Left ventricle myocardium inferior (tissue), 1 donor: ENCODE results near the gene HOXD1. TPM values are rescaled to one million over a fixed set of nuclear protein-coding genes. Genes with fewer than 3 reads are reported as not detected.

Source experiments
- DNase-seq: peaks from one replicate; pipeline ENCODE4 v3.0.0-alpha.2; 2020
- H3K27ac ChIP-seq: fragments of 200-600 bp; replicated peaks from 2 replicates; pipeline ENCODE4 v1.8.0; 2021
- H3K27me3 ChIP-seq: fragments of 200-600 bp; 2 replicates; pipeline ENCODE4 v1.8.0; 2021; ENCODE audit warnings: low read depth
- H3K36me3 ChIP-seq: fragments of 200-600 bp; 2 replicates; pipeline ENCODE4 v1.8.0; 2021
- H3K4me1 ChIP-seq: fragments of 200-600 bp; 2 replicates; pipeline ENCODE4 v1.8.0; 2021
- H3K4me3 ChIP-seq: fragments of 200-600 bp; 2 replicates; pipeline ENCODE4 v1.8.0; 2021; ENCODE audit warnings: mild to moderate bottlenecking, moderate library complexity
- H3K9me3 ChIP-seq: fragments of 200-600 bp; replicated peaks from 2 replicates; pipeline ENCODE4 v1.8.0; 2021
- intact Hi-C: fragments of 100-400 bp; cut with micrococcal nuclease; formaldehyde crosslinking; loops from one replicate; pipeline ENCODE4 v1.11.0; 2022
- total RNA-seq: library from RNA; stranded (reverse); fragmentation: NEBNext Ultra II Directional; extraction: Animal tissue kit (Norgen Biotek cat#: 25700); gene quantifications from one replicate; pipeline ENCODE4 v1.2.1, GENCODE V29; 2021
- TF ChIP-seq, protein P1 (sequence below): fragments of 200-600 bp; IDR thresholded peaks from 2 replicates; pipeline ENCODE4 v1.8.0; 2021; ENCODE audit warnings: antibody characterized with exemption, mild to moderate bottlenecking, borderline replicate concordance
- donor health status: DM: no; HTN: yes; CAD: no; lungs with severe emphysema.

The HOXD1 gene
- total RNA-seq, 1 donor from 2014 or later, result not detected

DNA sequence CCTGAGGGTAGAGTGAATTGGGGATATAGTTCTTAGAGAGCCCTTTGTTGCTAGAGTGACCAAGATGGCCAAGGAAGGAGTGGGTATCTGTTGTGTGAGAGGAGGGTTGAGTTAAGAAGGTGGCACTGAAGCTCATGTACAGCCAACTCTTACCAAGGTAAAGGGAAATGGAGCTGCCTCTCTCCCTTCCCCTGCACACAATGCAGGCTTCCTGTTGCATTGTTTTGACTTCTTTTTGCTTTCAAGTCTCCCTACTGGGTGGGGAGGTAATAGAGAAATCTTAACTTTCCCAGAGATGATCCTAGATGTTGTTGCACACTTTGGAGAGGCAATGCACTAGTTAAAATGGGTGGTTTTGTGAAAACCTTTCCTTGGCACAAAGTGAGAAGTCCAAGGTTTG, 23.8 kb downstream of the HOXD1 start:
- DNase-seq, result no peak
- Histone ChIP-seq H3K36me3 (no peaks in the 10 kb centered on the region), H3K27ac (no peak overlapping the region), H3K4me3 (no peak overlapping the region), H3K9me3 (no peaks in the 10 kb centered on the region), H3K4me1 (no peaks in the 10 kb centered on the region), H3K27me3 (peaks cover 3% of the 10 kb centered on the region)
- TF ChIP-seq, protein P1, sequence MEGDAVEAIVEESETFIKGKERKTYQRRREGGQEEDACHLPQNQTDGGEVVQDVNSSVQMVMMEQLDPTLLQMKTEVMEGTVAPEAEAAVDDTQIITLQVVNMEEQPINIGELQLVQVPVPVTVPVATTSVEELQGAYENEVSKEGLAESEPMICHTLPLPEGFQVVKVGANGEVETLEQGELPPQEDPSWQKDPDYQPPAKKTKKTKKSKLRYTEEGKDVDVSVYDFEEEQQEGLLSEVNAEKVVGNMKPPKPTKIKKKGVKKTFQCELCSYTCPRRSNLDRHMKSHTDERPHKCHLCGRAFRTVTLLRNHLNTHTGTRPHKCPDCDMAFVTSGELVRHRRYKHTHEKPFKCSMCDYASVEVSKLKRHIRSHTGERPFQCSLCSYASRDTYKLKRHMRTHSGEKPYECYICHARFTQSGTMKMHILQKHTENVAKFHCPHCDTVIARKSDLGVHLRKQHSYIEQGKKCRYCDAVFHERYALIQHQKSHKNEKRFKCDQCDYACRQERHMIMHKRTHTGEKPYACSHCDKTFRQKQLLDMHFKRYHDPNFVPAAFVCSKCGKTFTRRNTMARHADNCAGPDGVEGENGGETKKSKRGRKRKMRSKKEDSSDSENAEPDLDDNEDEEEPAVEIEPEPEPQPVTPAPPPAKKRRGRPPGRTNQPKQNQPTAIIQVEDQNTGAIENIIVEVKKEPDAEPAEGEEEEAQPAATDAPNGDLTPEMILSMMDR, result no peak
- intact Hi-C loops, result no loop called here

DNA sequence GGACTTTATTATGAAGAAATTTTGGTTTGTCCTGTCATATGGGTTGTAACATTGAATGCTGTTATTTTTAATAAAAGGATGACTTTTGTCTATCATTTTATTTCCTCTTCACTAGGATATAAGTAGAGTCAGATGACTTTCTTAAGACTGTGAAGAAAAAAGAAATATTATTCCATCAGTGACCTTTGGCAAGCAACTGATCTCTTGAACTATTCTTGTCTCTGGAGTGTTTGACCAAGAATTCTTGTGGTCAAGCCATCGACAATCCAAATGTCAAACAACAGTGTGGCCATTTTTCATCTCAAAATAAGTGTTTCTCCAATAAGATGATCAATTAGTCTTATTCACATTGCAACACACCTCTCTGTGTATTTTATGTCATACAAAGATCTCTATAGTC, 24.9 kb downstream of the HOXD1 start:
- Histone ChIP-seq H3K4me3 (no peak overlapping the region), H3K27me3 (no peaks in the 10 kb centered on the region), H3K36me3 (no peaks in the 10 kb centered on the region), H3K27ac (no peak overlapping the region), H3K9me3 (no peaks in the 10 kb centered on the region), H3K4me1 (no peaks in the 10 kb centered on the region)
- intact Hi-C loops, result no loop called here
- TF ChIP-seq, protein P1, result no peak
- no peak for DNase-seq

DNA sequence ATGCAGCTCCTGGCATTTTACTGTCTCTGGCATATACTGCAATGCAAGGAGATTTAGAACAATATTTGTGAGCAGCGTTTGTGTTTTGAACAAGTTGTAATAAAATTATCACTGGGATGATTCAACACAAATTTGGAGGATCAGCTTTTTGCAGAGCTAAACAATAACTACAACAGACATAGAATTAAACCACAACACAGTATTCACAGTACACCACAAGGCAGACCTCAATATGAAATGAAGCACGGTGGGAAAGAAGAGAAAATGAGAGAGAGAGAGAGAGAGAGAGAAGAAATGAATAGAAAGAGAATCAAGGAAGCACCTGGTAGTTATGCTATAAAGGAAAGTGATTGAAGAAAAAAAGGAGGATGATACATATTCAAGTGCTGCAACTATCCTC, 39.4 kb downstream of the HOXD1 start:
- TF ChIP-seq, protein P1, result no peak
- intact Hi-C loops, result no loop called here
- peaks cover 93% of the 10 kb centered on the region for H3K27me3 ChIP-seq
- H3K4me1 ChIP-seq, result no peaks in the 10 kb centered on the region
- H3K9me3 ChIP-seq, result no peaks in the 10 kb centered on the region
- no peak overlapping the region for H3K27ac ChIP-seq
- H3K36me3 ChIP-seq, result no peaks in the 10 kb centered on the region
- H3K4me3 ChIP-seq, result no peak overlapping the region
- DNase-seq, result no peak

DNA sequence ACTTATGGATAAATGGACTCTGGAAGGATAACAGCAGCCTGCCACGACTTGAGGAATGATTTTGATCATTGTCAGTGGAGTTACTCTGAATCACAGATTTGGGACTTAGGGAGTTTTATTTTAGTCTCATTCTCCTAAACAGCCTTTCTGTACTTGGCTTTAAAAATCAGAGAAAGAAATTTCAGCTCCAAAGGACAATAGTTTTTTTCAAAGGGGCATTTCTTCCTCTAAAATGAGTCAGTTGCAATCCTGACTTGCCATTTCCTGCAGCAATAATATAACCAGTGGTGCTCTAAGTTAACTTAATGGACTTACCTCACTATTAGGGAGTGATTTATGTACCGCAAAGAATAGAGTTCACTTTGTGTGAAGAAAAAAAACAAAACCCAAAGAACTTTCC, 45.7 kb downstream of the HOXD1 start:
- H3K9me3 ChIP-seq, result no peaks in the 10 kb centered on the region
- H3K4me1 ChIP-seq, result no peaks in the 10 kb centered on the region
- no peak overlapping the region for H3K4me3 ChIP-seq
- no peaks in the 10 kb centered on the region for H3K36me3 ChIP-seq
- no peak for DNase-seq
- intact Hi-C loops, result no loop called here
- TF ChIP-seq, protein P1, result no peak
- H3K27me3 ChIP-seq, result peaks cover 82% of the 10 kb centered on the region
- H3K27ac ChIP-seq, result no peak overlapping the region

DNA sequence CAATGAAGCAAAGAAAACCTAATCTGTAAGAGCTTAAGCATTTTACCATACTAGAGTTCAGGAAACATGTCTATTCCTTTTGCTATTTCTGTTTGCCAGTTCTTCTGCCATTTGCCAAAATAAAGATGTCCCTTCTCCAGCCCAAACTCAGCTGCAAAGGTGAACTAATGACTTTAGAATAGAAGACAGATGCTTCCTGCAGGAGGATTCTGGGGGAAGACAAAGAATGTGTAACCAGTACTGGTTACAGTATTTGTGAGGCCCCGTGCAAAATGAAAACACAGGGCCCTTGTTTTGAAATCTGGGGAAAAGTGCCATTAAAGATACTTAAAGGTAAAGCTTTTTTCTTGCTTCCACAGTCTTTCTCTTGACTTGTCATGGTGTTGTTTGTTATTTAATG, 46.5 kb downstream of the HOXD1 start:
- Histone ChIP-seq H3K36me3 (no peaks in the 10 kb centered on the region), H3K27me3 (peaks cover 74% of the 10 kb centered on the region), H3K4me1 (no peaks in the 10 kb centered on the region), H3K9me3 (no peaks in the 10 kb centered on the region), H3K27ac (no peak overlapping the region), H3K4me3 (no peak overlapping the region)
- DNase-seq, result no peak
- intact Hi-C loops, result no loop called here
- TF ChIP-seq, protein P1, result no peak

DNA sequence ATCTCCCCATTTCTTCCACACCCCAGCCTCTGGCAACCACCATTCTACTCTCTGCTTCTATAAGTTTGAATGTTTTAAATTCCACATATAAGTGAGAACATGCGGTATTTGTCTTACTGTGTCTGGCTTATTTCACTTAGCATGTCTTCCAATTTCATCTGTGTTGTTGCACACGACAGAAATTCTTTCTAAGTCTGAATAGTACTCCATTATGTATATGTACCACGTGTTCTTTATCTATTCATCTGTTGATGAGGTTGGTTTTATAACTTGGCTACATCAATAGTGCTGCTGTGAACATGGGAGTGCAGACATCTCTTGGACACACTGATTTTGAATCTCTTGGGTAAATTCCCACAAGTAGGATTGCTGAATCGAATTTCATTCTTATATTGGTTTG, 49.0 kb downstream of the HOXD1 start:
- TF ChIP-seq, protein P1, result no peak
- no peaks in the 10 kb centered on the region for H3K4me1 ChIP-seq
- H3K27ac ChIP-seq, result no peak overlapping the region
- H3K9me3 ChIP-seq, result no peaks in the 10 kb centered on the region
- peaks cover 60% of the 10 kb centered on the region for H3K27me3 ChIP-seq
- intact Hi-C loops, result no loop called here
- no peak for DNase-seq
- no peaks in the 10 kb centered on the region for H3K36me3 ChIP-seq
- H3K4me3 ChIP-seq, result no peak overlapping the region
